WTC11 (cell line): Measurements from ENCODE around the gene METTL22. TPM values are rescaled to one million over a fixed set of nuclear protein-coding genes. Genes with fewer than 3 reads are reported as not detected.

Experiments
- ATAC-seq: fragments of 200-7000 bp; cut with Tn5 transposase; 2 replicates; pipeline ENCODE4 v1.10.0; 2021; ENCODE audit warnings: mild to moderate bottlenecking, moderate library complexity
- CTCF ChIA-PET: fragments of 300-600 bp; sonication (Branson Sonifier 250); formaldehyde crosslinking; loops from one replicate; lab custom pipeline; 2021; ENCODE audit warnings: antibody characterized with exemption; lab: Charles Lee
- POLR2A ChIA-PET: fragments of 350-600 bp; sonication (Branson Sonifier 250); formaldehyde crosslinking; loops from one replicate; lab custom pipeline; 2021; ENCODE audit warnings: antibody characterized with exemption; lab: Charles Lee
- DNase-seq: peaks from one replicate; pipeline ENCODE4 v3.0.0; 2021; ENCODE audit warnings: low spot score
- H3K27ac Mint-ChIP-seq: 2 replicates; pipeline ENCODE4 v1.8.0; 2021; ENCODE audit warnings: mixed read lengths
- H3K27me3 Mint-ChIP-seq: 2 replicates; pipeline ENCODE4 v1.8.0; 2021; ENCODE audit warnings: low read depth, mild to moderate bottlenecking, moderate library complexity, mixed read lengths
- H3K36me3 Mint-ChIP-seq: 2 replicates; pipeline ENCODE4 v1.8.0; 2021; ENCODE audit warnings: mixed read lengths
- H3K4me1 Mint-ChIP-seq: 2 replicates; pipeline ENCODE4 v1.8.0; 2022; ENCODE audit warnings: mixed read lengths
- H3K4me3 Mint-ChIP-seq: 2 replicates; pipeline ENCODE4 v1.8.0; 2021; ENCODE audit warnings: mild to moderate bottlenecking, moderate library complexity, mixed read lengths
- H3K9me3 Mint-ChIP-seq: 2 replicates; pipeline ENCODE4 v1.8.0; 2021; ENCODE audit warnings: mixed read lengths
- GABPB1 ChIP-seq: sonication (generic); formaldehyde crosslinking; IDR thresholded peaks from 2 replicates; pipeline ENCODE4 v1.8.1; 2023; ENCODE audit warnings: mild to moderate bottlenecking, missing genetic modification reagents
- HMGA2 ChIP-seq: fragments of 250-450 bp; sonication (Bioruptor Pico); IDR thresholded peaks from 2 replicates; pipeline ENCODE4 v1.4.0; 2021; ENCODE audit warnings: mild to moderate bottlenecking, moderate library complexity
- JAZF1 ChIP-seq: fragments of 250-450 bp; sonication (Bioruptor Pico); IDR thresholded peaks from 2 replicates; pipeline ENCODE4 v1.9.0; 2021; ENCODE audit warnings: moderate library complexity, mild to moderate bottlenecking, inconsistent platforms
- NFE2L1 ChIP-seq: sonication (generic); formaldehyde crosslinking; IDR thresholded peaks from 2 replicates; pipeline ENCODE4 v1.8.1; 2023; ENCODE audit warnings: missing genetic modification reagents
- NFYB ChIP-seq: sonication (generic); formaldehyde crosslinking; conservative IDR thresholded peaks from 2 replicates; pipeline ENCODE4 v1.8.0; 2022; ENCODE audit warnings: low read depth, missing genetic modification reagents
- PRRX2 ChIP-seq: fragments of 250-450 bp; sonication (Bioruptor Pico); IDR thresholded peaks from 2 replicates; pipeline ENCODE4 v1.8.0; 2021; ENCODE audit warnings: mild to moderate bottlenecking
- RORB ChIP-seq: fragments of 250-450 bp; sonication (Bioruptor Pico); IDR thresholded peaks from 2 replicates; pipeline ENCODE4 v1.9.0; 2021; ENCODE audit warnings: mild to moderate bottlenecking
- SMAD4 ChIP-seq: sonication (generic); formaldehyde crosslinking; IDR thresholded peaks from 2 replicates; pipeline ENCODE4 v1.8.0; 2022; ENCODE audit warnings: mild to moderate bottlenecking, missing genetic modification reagents
- TEAD4 ChIP-seq: sonication (generic); formaldehyde crosslinking; IDR thresholded peaks from 2 replicates; pipeline ENCODE4 v1.8.0; 2022; ENCODE audit warnings: mild to moderate bottlenecking, missing genetic modification reagents
- TP53 ChIP-seq: sonication (generic); formaldehyde crosslinking; IDR thresholded peaks from 2 replicates; pipeline ENCODE4 v1.8.1; 2023; ENCODE audit warnings: mild to moderate bottlenecking, missing genetic modification reagents
- ZNF219 ChIP-seq: sonication (generic); formaldehyde crosslinking; IDR thresholded peaks from 2 replicates; pipeline ENCODE4 v1.8.0; 2023; ENCODE audit warnings: missing genetic modification reagents, mild to moderate bottlenecking, borderline replicate concordance
- ZNF317 ChIP-seq: sonication (generic); formaldehyde crosslinking; IDR thresholded peaks from 2 replicates; pipeline ENCODE4 v1.8.1; 2023; ENCODE audit warnings: low read depth, mild to moderate bottlenecking, moderate library complexity, missing genetic modification reagents, borderline replicate concordance
- total RNA-seq: library from RNA; stranded (reverse); gene quantifications from 3 replicates; pipeline ENCODE4 v1.2.3, GENCODE V29; 2021
- TF ChIP-seq, protein P1 (sequence below): sonication (generic); formaldehyde crosslinking; IDR thresholded peaks from 2 replicates; pipeline ENCODE4 v1.8.1; 2022; ENCODE audit warnings: mild to moderate bottlenecking, missing genetic modification reagents, moderate library complexity, borderline replicate concordance
- TF ChIP-seq, protein P2 (sequence below): sonication (generic); formaldehyde crosslinking; conservative IDR thresholded peaks from 2 replicates; pipeline ENCODE4 v1.8.1; 2022; ENCODE audit warnings: mild to moderate bottlenecking, missing genetic modification reagents
- TF ChIP-seq, protein P3 (sequence below): sonication (generic); formaldehyde crosslinking; IDR thresholded peaks from 2 replicates; pipeline ENCODE4 v1.8.0; 2022; ENCODE audit warnings: missing genetic modification reagents
- TF ChIP-seq, protein P4 (sequence below): fragments of 250-450 bp; sonication (Bioruptor Pico); IDR thresholded peaks from 2 replicates; pipeline ENCODE4 v1.9.0; 2021; ENCODE audit warnings: mild to moderate bottlenecking
- TF ChIP-seq, protein P5 (sequence below): sonication (generic); formaldehyde crosslinking; IDR thresholded peaks from 2 replicates; pipeline ENCODE4 v1.8.0; 2022; ENCODE audit warnings: mild to moderate bottlenecking, missing genetic modification reagents
- TF ChIP-seq, protein P6 (sequence below): fragments of 250-450 bp; sonication (Bioruptor Pico); IDR thresholded peaks from 2 replicates; pipeline ENCODE4 v1.9.0; 2021; ENCODE audit warnings: mild to moderate bottlenecking
- TF ChIP-seq, protein P7 (sequence below): sonication (generic); formaldehyde crosslinking; IDR thresholded peaks from 2 replicates; pipeline ENCODE4 v1.8.1; 2023; ENCODE audit warnings: mild to moderate bottlenecking, missing genetic modification reagents, borderline replicate concordance
- TF ChIP-seq, protein P8 (sequence below): sonication (generic); formaldehyde crosslinking; IDR thresholded peaks from 2 replicates; pipeline ENCODE4 v1.8.0; 2022; ENCODE audit warnings: mild to moderate bottlenecking, missing genetic modification reagents

Gene METTL22
- total RNA-seq, 1 experiment from 2014 or later = 82.0 TPM

DNA sequence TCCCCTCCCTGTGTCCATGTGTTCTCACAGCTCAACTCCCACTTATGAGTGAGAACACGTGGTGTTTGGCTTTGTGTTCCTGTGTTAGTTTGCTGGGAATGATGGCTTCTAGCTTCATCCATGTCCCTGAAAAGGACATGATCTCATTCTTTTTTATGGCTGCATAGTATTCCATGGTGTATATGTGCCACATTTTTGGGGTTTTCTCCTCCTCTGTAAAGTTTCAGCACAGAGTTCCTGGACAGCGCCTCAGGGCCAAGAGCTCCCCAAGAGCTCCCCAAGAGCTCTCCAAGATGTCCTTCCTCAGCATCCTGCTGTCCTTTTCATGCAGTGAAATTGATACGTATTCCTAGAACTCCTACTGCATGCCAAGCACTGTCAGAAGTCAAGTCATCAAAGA is 46.0 kb downstream of the METTL22 start (continued):
- TF ChIP-seq ZNF219 = no peak
- TF ChIP-seq, protein P1, sequence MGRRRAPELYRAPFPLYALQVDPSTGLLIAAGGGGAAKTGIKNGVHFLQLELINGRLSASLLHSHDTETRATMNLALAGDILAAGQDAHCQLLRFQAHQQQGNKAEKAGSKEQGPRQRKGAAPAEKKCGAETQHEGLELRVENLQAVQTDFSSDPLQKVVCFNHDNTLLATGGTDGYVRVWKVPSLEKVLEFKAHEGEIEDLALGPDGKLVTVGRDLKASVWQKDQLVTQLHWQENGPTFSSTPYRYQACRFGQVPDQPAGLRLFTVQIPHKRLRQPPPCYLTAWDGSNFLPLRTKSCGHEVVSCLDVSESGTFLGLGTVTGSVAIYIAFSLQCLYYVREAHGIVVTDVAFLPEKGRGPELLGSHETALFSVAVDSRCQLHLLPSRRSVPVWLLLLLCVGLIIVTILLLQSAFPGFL (CRISPR knock-in tag) = no peak

DNA sequence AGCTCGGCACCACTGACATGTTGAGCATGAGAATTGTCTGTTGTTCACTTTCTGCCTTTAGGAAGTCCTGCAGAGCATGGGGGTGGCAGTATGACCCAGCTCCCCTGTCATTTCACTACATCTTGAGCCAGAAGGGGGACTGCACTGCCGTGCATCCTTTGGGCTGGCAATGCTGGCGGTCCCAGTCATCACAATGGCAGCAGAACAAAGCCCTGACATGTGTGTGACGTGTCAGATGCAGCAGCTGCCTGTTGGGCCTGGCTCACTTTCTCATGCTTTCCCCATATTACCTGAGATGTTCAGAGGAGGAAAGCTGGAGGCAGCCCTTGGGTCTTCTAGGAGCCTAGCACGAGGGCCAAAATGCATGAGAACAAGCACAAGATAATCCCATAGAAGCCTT is 46.6 kb downstream of the METTL22 start:
- Mint-ChIP-seq H3K36me3 (no peaks in the 10 kb centered on the region), H3K4me1 (peaks cover 17% of the 10 kb centered on the region), H3K27me3 (peaks cover 4% of the 10 kb centered on the region; the same call in 1 of the 2 replicates), H3K27ac (no peak overlapping the region), H3K4me3 (no peak overlapping the region), H3K9me3 (peaks cover 5% of the 10 kb centered on the region)
- TF ChIP-seq GABPB1 (CRISPR knock-in tag) (no peak), NFE2L1 (CRISPR knock-in tag) (no peak), RORB (CRISPR knock-in tag) (no peak), JAZF1 (CRISPR knock-in tag) (no peak), PRRX2 (CRISPR knock-in tag) (no peak), TP53 (no peak), HMGA2 (CRISPR knock-in tag) (no peak), TEAD4 (no peak), SMAD4 (no peak), ZNF219 (no peak), NFYB (CRISPR knock-in tag) (no peak), ZNF317 (CRISPR knock-in tag) (no peak)
- TF ChIP-seq, protein P2, sequence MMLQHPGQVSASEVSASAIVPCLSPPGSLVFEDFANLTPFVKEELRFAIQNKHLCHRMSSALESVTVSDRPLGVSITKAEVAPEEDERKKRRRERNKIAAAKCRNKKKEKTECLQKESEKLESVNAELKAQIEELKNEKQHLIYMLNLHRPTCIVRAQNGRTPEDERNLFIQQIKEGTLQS (CRISPR knock-in tag) = no peak
- TF ChIP-seq, protein P3, sequence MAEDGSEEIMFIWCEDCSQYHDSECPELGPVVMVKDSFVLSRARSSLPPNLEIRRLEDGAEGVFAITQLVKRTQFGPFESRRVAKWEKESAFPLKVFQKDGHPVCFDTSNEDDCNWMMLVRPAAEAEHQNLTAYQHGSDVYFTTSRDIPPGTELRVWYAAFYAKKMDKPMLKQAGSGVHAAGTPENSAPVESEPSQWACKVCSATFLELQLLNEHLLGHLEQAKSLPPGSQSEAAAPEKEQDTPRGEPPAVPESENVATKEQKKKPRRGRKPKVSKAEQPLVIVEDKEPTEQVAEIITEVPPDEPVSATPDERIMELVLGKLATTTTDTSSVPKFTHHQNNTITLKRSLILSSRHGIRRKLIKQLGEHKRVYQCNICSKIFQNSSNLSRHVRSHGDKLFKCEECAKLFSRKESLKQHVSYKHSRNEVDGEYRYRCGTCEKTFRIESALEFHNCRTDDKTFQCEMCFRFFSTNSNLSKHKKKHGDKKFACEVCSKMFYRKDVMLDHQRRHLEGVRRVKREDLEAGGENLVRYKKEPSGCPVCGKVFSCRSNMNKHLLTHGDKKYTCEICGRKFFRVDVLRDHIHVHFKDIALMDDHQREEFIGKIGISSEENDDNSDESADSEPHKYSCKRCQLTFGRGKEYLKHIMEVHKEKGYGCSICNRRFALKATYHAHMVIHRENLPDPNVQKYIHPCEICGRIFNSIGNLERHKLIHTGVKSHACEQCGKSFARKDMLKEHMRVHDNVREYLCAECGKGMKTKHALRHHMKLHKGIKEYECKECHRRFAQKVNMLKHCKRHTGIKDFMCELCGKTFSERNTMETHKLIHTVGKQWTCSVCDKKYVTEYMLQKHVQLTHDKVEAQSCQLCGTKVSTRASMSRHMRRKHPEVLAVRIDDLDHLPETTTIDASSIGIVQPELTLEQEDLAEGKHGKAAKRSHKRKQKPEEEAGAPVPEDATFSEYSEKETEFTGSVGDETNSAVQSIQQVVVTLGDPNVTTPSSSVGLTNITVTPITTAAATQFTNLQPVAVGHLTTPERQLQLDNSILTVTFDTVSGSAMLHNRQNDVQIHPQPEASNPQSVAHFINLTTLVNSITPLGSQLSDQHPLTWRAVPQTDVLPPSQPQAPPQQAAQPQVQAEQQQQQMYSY = no peak
- TF ChIP-seq, protein P4, sequence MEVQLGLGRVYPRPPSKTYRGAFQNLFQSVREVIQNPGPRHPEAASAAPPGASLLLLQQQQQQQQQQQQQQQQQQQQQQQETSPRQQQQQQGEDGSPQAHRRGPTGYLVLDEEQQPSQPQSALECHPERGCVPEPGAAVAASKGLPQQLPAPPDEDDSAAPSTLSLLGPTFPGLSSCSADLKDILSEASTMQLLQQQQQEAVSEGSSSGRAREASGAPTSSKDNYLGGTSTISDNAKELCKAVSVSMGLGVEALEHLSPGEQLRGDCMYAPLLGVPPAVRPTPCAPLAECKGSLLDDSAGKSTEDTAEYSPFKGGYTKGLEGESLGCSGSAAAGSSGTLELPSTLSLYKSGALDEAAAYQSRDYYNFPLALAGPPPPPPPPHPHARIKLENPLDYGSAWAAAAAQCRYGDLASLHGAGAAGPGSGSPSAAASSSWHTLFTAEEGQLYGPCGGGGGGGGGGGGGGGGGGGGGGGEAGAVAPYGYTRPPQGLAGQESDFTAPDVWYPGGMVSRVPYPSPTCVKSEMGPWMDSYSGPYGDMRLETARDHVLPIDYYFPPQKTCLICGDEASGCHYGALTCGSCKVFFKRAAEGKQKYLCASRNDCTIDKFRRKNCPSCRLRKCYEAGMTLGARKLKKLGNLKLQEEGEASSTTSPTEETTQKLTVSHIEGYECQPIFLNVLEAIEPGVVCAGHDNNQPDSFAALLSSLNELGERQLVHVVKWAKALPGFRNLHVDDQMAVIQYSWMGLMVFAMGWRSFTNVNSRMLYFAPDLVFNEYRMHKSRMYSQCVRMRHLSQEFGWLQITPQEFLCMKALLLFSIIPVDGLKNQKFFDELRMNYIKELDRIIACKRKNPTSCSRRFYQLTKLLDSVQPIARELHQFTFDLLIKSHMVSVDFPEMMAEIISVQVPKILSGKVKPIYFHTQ (CRISPR knock-in tag) = no peak
- TF ChIP-seq, protein P5, sequence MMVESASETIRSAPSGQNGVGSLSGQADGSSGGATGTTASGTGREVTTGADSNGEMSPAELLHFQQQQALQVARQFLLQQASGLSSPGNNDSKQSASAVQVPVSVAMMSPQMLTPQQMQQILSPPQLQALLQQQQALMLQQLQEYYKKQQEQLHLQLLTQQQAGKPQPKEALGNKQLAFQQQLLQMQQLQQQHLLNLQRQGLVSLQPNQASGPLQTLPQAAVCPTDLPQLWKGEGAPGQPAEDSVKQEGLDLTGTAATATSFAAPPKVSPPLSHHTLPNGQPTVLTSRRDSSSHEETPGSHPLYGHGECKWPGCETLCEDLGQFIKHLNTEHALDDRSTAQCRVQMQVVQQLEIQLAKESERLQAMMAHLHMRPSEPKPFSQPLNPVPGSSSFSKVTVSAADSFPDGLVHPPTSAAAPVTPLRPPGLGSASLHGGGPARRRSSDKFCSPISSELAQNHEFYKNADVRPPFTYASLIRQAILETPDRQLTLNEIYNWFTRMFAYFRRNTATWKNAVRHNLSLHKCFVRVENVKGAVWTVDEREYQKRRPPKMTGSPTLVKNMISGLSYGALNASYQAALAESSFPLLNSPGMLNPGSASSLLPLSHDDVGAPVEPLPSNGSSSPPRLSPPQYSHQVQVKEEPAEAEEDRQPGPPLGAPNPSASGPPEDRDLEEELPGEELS (CRISPR knock-in tag) = no peak
- TF ChIP-seq, protein P6, sequence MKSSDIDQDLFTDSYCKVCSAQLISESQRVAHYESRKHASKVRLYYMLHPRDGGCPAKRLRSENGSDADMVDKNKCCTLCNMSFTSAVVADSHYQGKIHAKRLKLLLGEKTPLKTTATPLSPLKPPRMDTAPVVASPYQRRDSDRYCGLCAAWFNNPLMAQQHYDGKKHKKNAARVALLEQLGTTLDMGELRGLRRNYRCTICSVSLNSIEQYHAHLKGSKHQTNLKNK (CRISPR knock-in tag) = no peak
- TF ChIP-seq, protein P7, sequence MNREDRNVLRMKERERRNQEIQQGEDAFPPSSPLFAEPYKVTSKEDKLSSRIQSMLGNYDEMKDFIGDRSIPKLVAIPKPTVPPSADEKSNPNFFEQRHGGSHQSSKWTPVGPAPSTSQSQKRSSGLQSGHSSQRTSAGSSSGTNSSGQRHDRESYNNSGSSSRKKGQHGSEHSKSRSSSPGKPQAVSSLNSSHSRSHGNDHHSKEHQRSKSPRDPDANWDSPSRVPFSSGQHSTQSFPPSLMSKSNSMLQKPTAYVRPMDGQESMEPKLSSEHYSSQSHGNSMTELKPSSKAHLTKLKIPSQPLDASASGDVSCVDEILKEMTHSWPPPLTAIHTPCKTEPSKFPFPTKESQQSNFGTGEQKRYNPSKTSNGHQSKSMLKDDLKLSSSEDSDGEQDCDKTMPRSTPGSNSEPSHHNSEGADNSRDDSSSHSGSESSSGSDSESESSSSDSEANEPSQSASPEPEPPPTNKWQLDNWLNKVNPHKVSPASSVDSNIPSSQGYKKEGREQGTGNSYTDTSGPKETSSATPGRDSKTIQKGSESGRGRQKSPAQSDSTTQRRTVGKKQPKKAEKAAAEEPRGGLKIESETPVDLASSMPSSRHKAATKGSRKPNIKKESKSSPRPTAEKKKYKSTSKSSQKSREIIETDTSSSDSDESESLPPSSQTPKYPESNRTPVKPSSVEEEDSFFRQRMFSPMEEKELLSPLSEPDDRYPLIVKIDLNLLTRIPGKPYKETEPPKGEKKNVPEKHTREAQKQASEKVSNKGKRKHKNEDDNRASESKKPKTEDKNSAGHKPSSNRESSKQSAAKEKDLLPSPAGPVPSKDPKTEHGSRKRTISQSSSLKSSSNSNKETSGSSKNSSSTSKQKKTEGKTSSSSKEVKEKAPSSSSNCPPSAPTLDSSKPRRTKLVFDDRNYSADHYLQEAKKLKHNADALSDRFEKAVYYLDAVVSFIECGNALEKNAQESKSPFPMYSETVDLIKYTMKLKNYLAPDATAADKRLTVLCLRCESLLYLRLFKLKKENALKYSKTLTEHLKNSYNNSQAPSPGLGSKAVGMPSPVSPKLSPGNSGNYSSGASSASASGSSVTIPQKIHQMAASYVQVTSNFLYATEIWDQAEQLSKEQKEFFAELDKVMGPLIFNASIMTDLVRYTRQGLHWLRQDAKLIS (CRISPR knock-in tag) = no peak
- TF ChIP-seq, protein P8, sequence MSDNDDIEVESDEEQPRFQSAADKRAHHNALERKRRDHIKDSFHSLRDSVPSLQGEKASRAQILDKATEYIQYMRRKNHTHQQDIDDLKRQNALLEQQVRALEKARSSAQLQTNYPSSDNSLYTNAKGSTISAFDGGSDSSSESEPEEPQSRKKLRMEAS (CRISPR knock-in tag) = no peak
- no peak for ATAC-seq
- CTCF ChIA-PET = interaction anchor here (0.8 to 2.2 kb wide), 2 partner anchors 97 to 124 kb away, joined by 3 to 12 read pairs; no protein-coding TSS in a partner anchor
- POLR2A ChIA-PET = interaction anchor here (0.7 kb wide), 1 partner anchor 84 kb away, joined by 14 read pairs; no protein-coding TSS in a partner anchor
- no peak for DNase-seq
